SK-MEL-5 (cell line): ENCODE results near the gene DSTN. TPM values are rescaled to one million over a fixed set of nuclear protein-coding genes. Genes with fewer than 3 reads are reported as not detected.

Experiments used
- DNase-seq: peaks from one replicate; pipeline ENCODE4 v3.0.0-alpha.2; 2016; ENCODE audit warnings: low read depth, low spot score
- in situ Hi-C: cut with HindIII; loops from 2 replicates; pipeline ENCODE4 v1.10.0; 2016; ENCODE audit warnings: low sequenced_read_pairs, high pct_unique_total_duplicates, low pct_unique_long_range_greater_than_20kb
- total RNA-seq: library from RNA; depleted of rRNA; stranded (reverse); fragments of >200 nt; shearing (Covaris generic); gene quantifications from 2 replicates; pipeline ENCODE4 v1.2.3, GENCODE V29; 2014

Gene DSTN
- total RNA-seq, 1 experiment from 2014 or later, result 180 TPM

DNA sequence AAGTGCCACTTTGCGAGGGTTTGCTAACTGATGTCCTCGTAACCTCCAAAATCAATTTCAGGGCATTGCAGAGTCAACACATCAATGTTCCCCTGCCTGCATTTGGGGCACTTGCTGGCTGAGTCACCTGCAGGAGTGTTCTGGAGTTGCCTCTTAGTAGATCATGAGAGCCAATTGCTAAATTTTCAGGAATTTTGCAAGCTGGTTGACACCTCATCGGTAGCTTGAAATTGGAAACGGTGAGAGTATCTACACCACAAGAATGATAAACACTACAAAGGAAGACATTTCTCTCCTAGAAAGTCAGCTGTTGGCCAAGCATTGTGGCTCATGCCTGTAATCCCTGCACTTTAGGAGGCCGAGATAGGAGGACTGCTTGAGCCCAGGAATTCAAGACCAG is 27.9 kb upstream of the DSTN start:
- in situ Hi-C loops, result loop anchor here (5.0 kb wide), 1 partner anchor 50 kb away; no protein-coding TSS in a partner anchor
- no peak for DNase-seq

GRCh38 chr20:17542481-17542880 is 27.4 kb upstream of the DSTN start:
- no peak for DNase-seq
- in situ Hi-C loops, result loop anchor here (5.0 kb wide), 1 partner anchor 50 kb away; no protein-coding TSS in a partner anchor

GRCh38 chr20:17542993-17543412 is 26.9 kb upstream of the DSTN start:
- DNase-seq, result peak; percentile 93
- in situ Hi-C loops, result loop anchor here (5.0 kb wide), 1 partner anchor 49 kb away; no protein-coding TSS in a partner anchor

DNA sequence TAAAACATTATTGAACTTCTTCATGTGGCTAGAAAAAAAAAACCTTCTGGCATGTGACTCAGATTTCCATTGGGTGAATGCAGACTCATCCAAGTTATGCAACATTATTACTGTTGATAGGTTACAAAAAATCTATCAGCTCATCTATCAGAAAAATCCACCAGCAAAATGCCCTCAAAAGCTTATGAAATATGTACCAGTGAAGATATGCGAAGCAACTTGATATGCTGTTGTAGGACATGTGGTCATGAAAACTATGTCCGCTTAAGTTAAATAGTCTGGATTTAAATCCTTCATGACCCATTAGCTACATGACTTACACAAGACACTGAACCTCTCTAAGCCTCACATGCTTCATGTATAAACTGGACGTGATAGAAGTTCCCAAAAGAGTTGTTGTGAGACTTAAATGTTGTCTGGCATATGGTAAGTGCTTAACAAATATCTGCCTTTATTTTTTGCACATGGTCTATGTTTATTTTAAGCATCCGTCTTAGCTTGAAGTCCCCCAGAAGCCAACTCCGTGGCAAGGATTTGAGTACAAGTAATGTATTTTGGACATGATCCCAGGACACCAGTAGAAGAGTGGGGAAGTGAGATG is 26.2 kb upstream of the DSTN start:
- DNase-seq, result no peak
- in situ Hi-C loops, result loop anchor here (5.0 kb wide), 1 partner anchor 49 kb away; no protein-coding TSS in a partner anchor

DNA sequence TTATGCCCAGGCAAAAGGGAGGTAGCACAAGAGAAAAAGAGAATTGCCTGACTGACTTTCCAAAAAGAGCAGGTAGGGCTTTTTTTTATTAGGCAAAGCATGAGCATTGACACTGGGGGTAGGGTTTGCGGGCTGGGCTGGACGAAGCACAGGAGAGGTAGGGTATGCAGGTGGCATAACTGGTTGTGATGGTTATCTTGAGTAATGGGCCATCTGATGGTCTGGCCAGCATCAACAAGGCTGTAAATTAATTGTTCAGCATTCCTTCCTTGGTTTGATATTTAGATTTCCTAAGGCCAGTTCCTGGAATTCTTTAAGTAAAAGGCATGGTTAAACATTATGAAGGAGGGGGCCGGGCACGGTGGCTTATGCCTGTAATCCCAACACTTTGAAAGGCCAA is 24.7 kb upstream of the DSTN start:
- DNase-seq, result no peak
- in situ Hi-C loops, result no loop called here

DNA sequence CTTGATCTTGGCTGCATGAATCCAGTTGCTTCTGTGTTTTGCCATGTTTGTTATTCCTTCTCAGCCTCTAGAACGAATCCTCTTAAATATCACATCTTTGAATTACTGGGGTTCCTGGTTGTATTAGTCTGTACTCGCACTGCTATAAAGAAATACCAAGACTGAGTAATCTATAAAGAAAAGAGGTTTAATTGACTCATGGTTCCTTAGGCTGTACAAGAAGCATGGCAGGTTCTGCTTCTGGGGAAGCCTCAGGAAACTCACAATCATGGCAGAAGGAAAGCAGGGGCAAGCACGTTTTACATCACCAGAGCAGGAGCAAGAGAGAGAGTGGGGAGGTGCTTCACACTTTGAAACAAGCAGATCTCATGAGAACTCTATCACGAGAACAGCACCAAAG is 20.7 kb upstream of the DSTN start:
- DNase-seq, result no peak
- in situ Hi-C loops, result no loop called here

- no peak for DNase-seq
- in situ Hi-C loops, result no loop called here
Measured at GRCh38 chr20:17555106-17555505, 14.8 kb upstream of the DSTN start.

- DNase-seq, result no peak
- in situ Hi-C loops, result no loop called here
Measured at GRCh38 chr20:17556837-17557674, 12.8 kb upstream of the DSTN start.

DNA sequence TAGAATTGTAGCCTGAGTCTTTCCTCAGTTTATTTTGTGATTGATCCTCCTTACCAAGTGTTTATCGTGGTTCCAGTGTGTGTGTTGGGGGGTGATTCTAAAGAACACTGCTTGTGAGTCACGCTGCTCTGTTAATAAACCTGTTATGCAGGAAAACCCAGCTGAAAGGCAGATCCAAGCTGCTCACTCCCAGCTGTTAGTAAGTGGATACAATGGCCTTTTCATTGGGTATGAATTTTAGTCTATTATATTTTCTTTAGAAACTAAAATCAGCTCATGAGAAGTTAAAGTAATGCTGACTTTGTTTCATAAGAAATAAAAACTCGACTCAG is 12.2 kb upstream of the DSTN start:
- in situ Hi-C loops, result no loop called here
- DNase-seq, result peak; percentile 61

GRCh38 chr20:17558154-17558940 is 11.5 kb upstream of the DSTN start:
- in situ Hi-C loops, result no loop called here
- peak; percentile 90 for DNase-seq

- in situ Hi-C loops, result no loop called here
- no peak for DNase-seq
Measured at GRCh38 chr20:17558941-17559304, 11.0 kb upstream of the DSTN start.

- DNase-seq, result no peak
- in situ Hi-C loops, result no loop called here
Measured at GRCh38 chr20:17559338-17559737, 10.5 kb upstream of the DSTN start.

- DNase-seq, result no peak
- in situ Hi-C loops, result no loop called here
Measured at GRCh38 chr20:17560344-17561074, 9.4 kb upstream of the DSTN start.

GRCh38 chr20:17562804-17563305 is 7.0 kb upstream of the DSTN start:
- no peak for DNase-seq
- in situ Hi-C loops, result no loop called here

DNA sequence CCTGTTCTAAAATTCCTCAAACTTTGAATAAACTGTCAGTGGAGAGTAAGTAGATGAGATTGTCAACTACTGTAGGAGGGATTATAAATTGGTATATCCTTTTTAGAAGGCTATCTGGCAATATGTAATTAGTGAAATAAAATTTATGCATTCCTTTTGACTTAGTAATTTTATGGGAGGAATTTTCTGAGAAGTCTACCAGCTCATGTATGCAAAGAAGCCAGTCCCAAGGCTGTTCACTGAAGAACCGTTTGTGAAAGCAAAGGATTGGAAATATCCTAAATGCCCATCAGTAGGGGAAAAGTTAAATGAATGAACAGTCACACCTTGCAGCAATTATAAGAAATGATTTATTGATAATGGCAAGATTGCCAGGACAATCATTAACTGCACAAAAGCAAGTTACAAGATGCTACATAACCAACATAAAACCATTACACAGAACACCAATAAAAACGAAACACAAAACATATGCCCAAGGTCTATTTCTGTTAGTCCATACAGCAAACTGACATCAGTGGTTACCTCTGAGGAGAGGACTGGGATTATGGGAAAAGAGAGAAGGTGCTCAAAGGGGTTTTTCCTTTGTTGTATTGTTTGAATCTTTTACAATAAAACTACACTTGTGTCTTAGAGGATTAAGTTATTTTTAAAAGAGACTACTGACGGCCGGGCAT is 4.6 kb upstream of the DSTN start:
- in situ Hi-C loops, result no loop called here
- DNase-seq, result no peak

DNA sequence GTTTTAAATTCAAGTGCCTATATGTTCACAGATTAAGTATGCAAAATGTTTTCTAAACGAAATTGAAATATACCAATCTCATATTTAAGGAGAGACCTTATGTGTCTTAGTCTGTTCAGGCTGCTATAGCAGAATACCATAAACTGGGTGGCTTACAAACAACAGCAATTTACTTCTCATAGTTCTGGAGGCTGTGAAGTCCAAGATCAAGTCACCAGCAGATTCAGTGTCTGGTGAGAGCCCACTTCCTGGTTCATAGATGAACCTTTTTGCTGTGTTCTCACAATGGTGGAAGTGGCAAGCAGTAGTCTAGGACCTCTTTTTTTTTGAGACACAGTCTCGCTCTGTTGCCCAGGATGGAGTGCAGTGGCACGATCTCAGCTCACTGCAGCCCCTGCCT is 3.5 kb upstream of the DSTN start:
- no peak for DNase-seq
- in situ Hi-C loops, result no loop called here
